Stomach smooth muscle (tissue), 2 donors: ENCODE data around the gene TCF7L1.

Experiments
- H3K27ac ChIP-seq: one replicate; pipeline ENCODE4 v1.7.0; 2013; ENCODE audit warnings: mild to moderate bottlenecking, low read length, inconsistent platforms
- H3K27me3 ChIP-seq, 2 donors: one replicate each; pipeline ENCODE4 v1.7.0; 2013; ENCODE audit warnings: low read length in 2 of 2; ENCODE audit not compliant: insufficient read depth in 2 of 2, control insufficient read depth in 1 of 2
- H3K36me3 ChIP-seq, 2 donors: one replicate each; pipeline ENCODE4 v1.7.0; 2013; ENCODE audit warnings: low read length in 2 of 2; ENCODE audit not compliant: control insufficient read depth in 2 of 2, insufficient read depth in 2 of 2
- H3K4me1 ChIP-seq: one replicate; pipeline ENCODE4 v1.7.0; 2013; ENCODE audit warnings: low read length; ENCODE audit not compliant: control insufficient read depth, insufficient read depth
- H3K4me3 ChIP-seq, 2 donors: one replicate each; pipeline ENCODE4 v1.7.0; 2013; ENCODE audit warnings: low read length in 2 of 2
- H3K9ac ChIP-seq, 2 donors: one replicate each; pipeline ENCODE4 v1.7.0; 2013; ENCODE audit warnings: low read length in 2 of 2, mild to moderate bottlenecking in 1 of 2
- H3K9me3 ChIP-seq, 2 donors: one replicate each; pipeline ENCODE4 v1.7.0; 2013; ENCODE audit warnings: low read length in 2 of 2; ENCODE audit not compliant: control insufficient read depth in 2 of 2
- donor health status: healthy.
- donor health status: Pancreatic carcinoma.

TCF7L1 gene, protein sequence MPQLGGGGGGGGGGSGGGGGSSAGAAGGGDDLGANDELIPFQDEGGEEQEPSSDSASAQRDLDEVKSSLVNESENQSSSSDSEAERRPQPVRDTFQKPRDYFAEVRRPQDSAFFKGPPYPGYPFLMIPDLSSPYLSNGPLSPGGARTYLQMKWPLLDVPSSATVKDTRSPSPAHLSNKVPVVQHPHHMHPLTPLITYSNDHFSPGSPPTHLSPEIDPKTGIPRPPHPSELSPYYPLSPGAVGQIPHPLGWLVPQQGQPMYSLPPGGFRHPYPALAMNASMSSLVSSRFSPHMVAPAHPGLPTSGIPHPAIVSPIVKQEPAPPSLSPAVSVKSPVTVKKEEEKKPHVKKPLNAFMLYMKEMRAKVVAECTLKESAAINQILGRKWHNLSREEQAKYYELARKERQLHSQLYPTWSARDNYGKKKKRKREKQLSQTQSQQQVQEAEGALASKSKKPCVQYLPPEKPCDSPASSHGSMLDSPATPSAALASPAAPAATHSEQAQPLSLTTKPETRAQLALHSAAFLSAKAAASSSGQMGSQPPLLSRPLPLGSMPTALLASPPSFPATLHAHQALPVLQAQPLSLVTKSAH

DNA sequence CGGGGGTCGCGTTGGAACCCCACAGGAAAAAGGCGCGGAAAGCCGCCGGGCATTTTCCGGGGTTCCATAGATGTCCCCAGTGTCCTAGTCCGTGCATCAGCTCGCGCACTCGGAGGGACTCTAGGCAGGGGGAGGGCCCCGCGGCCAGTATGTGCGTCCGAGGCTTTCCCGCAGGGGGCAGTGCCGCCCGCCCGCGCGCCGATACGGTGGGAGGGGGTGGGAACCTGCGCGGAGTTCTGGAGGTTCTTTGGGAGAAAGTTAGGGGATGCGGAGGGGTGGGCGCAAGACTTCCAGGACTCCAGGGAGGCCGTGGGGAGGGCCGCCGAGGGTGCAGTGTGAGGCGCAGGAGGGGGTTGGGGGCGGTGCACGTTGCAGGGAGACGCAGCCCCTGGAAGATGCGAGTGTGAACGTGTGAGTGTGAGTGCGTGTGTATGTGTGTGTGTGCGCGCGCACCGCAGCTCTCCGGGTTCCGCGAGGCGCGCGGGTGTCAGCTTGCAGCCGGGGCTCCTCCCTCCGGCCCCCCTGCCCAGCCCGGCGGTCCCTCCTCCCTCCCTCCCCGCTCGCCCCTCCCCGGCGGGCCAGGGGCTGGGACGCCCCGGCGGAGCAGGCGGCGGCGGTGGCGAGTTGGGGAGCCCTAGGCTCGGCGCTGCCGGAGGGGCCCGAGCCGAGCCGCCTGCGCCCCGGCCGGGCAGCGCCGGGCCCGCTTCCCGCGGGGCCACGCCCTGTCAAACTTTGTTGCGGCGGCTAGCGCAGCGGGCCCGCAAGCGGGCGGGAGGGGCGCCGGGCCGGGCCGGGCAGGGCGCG is at the start of gene TCF7L1:
TCF7L1 (plus strand) TSS at position 559 of the 804 bp plus-strand sequence. CDS start 293 bp downstream, outside the sequence.
- H3K4me1 ChIP-seq: peaks cover 30% of the 10 kb centered on the region
- peak within 1 kb of the TSS; percentile 89 to 91 for H3K4me3 ChIP-seq
- H3K27me3 ChIP-seq: no peaks in the 10 kb centered on the region
- peak within 1 kb of the TSS; percentile 70 to 76 for H3K9ac ChIP-seq
- no peaks in the 10 kb centered on the region for H3K36me3 ChIP-seq
- peak within 1 kb of the TSS; percentile 71 for H3K27ac ChIP-seq
- no peaks in the 10 kb centered on the region for H3K9me3 ChIP-seq

DNA sequence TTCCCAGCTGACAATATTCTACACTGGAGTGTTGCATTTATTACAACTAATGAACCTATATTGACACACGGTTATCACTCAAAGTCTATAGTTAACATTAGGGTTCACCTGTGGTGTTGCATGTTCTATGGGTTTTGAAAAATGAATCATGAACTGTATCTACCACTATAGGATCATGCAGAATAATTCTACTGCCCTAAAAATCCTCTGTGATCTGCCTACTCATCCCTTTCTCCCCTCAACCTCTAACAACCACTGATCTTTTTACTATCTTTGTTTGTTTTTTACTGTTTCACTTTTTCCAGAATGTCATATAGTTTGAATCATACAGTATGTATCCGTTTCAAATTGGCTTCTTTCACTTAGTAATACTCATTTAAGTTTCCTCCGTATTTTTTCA is 47.6 kb upstream of the TCF7L1 start:
- no peak overlapping the region for H3K9ac ChIP-seq
- no peak overlapping the region for H3K27ac ChIP-seq
- no peak overlapping the region for H3K4me3 ChIP-seq
- peaks cover 6 to 10% of the 10 kb centered on the region in 2 donors for H3K9me3 ChIP-seq
- H3K27me3 ChIP-seq: no peaks in the 10 kb centered on the region
- H3K36me3 ChIP-seq: no peaks in the 10 kb centered on the region
- no peaks in the 10 kb centered on the region for H3K4me1 ChIP-seq

DNA sequence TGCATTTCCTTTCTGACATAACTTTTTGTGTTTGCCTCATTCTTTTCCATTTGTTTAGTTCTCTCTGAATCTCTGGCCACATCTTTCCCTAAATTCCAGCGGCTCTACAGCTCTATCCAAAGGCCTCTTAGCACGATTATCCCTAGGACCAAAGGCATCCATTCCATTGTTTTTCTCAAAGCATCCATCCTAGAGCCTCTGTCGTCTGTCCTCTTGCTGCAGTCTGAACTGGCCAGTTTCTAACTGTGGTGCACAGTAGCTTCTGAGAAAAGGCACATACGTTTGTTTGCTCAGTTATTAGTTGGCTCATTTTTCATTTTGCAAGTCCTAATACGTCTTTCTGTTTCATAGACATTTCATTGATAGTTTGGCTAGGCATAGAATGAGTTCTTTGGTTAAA is 45.7 kb upstream of the TCF7L1 start:
- no peak overlapping the region for H3K27ac ChIP-seq
- H3K4me1 ChIP-seq: no peaks in the 10 kb centered on the region
- H3K4me3 ChIP-seq: no peak overlapping the region
- no peak overlapping the region for H3K9ac ChIP-seq
- no peaks in the 10 kb centered on the region for H3K36me3 ChIP-seq
- no peaks in the 10 kb centered on the region for H3K27me3 ChIP-seq
- H3K9me3 ChIP-seq: peaks cover 0 to 2% of the 10 kb centered on the region in 2 donors

- Histone ChIP-seq H3K27me3 (no peaks in the 10 kb centered on the region), H3K4me1 (no peaks in the 10 kb centered on the region), H3K4me3 (no peak overlapping the region), H3K36me3 (no peaks in the 10 kb centered on the region), H3K9ac (no peak overlapping the region), H3K9me3 (no peaks in the 10 kb centered on the region), H3K27ac (no peak overlapping the region)
Observed at GRCh38 chr2:85088921-85089320, 44.3 kb upstream of the TCF7L1 start.

GRCh38 chr2:85089585-85089984 is 43.6 kb upstream of the TCF7L1 start:
- H3K4me3 ChIP-seq: no peak overlapping the region
- no peak overlapping the region for H3K27ac ChIP-seq
- no peak overlapping the region for H3K9ac ChIP-seq
- no peaks in the 10 kb centered on the region for H3K36me3 ChIP-seq
- H3K4me1 ChIP-seq: no peaks in the 10 kb centered on the region
- no peaks in the 10 kb centered on the region for H3K9me3 ChIP-seq
- no peaks in the 10 kb centered on the region for H3K27me3 ChIP-seq

DNA sequence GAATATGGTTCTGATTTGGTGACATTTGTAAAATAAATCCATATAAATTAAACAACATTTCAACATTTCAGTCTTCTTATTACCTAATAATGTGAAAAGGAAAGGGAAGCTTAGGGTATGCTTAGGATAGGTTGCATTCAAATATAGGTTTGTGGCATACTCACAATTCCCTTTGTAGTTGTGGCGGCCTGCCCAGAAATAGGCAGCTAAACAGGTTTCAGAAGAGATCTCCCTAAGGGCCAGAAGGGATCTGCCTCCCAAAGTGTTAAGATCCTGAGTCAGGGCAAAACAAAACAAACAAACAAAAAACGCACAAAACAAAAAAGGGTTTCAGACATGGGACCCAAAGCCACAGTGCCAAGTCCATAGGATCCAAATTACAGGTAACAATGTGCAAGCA is 41.4 kb upstream of the TCF7L1 start:
- Histone ChIP-seq H3K4me1 (no peaks in the 10 kb centered on the region), H3K27ac (no peak overlapping the region), H3K9ac (no peak overlapping the region), H3K4me3 (no peak overlapping the region), H3K27me3 (no peaks in the 10 kb centered on the region), H3K36me3 (no peaks in the 10 kb centered on the region), H3K9me3 (no peaks in the 10 kb centered on the region)

GRCh38 chr2:85095094-85095493 is 38.1 kb upstream of the TCF7L1 start:
- Histone ChIP-seq H3K36me3 (no peaks in the 10 kb centered on the region), H3K9ac (no peak overlapping the region), H3K27ac (no peak overlapping the region), H3K4me3 (no peak overlapping the region), H3K4me1 (no peaks in the 10 kb centered on the region), H3K27me3 (no peaks in the 10 kb centered on the region), H3K9me3 (no peaks in the 10 kb centered on the region)

- Histone ChIP-seq H3K9me3 (no peaks in the 10 kb centered on the region), H3K27ac (no peak overlapping the region), H3K27me3 (no peaks in the 10 kb centered on the region), H3K36me3 (no peaks in the 10 kb centered on the region), H3K9ac (no peak overlapping the region), H3K4me1 (no peaks in the 10 kb centered on the region), H3K4me3 (no peak overlapping the region)
Observed at GRCh38 chr2:85096616-85097015, 36.6 kb upstream of the TCF7L1 start.

GRCh38 chr2:85104228-85104627 is 29.0 kb upstream of the TCF7L1 start:
- Histone ChIP-seq H3K27ac (no peak overlapping the region), H3K9me3 (no peaks in the 10 kb centered on the region), H3K9ac (no peak overlapping the region)

GRCh38 chr2:85106489-85107180 is 26.6 kb upstream of the TCF7L1 start:
- no peak overlapping the region for H3K27ac ChIP-seq
- no peak overlapping the region for H3K9ac ChIP-seq
- no peaks in the 10 kb centered on the region for H3K27me3 ChIP-seq
- H3K9me3 ChIP-seq: no peaks in the 10 kb centered on the region
- H3K4me1 ChIP-seq: no peaks in the 10 kb centered on the region
- no peak overlapping the region for H3K4me3 ChIP-seq
- no peaks in the 10 kb centered on the region for H3K36me3 ChIP-seq

More at GRCh38 chr2:85104228-85104627, 29.0 kb upstream of the TCF7L1 start:
- no peaks in the 10 kb centered on the region for H3K4me1 ChIP-seq
- no peak overlapping the region for H3K4me3 ChIP-seq
- no peaks in the 10 kb centered on the region for H3K36me3 ChIP-seq
- no peaks in the 10 kb centered on the region for H3K27me3 ChIP-seq
